ENCODE results near the gene HNF4A.

GRCh38 chr20:44435630-44436335, 80.3 kb downstream of the HNF4A start:
- no peak for TF ChIP-seq CTCF (IDR thresholded peaks at IDR 0.05)
- no peak for TF ChIP-seq POLR2A (IDR thresholded peaks at IDR 0.05)
- no peak for TF ChIP-seq POLR2AphosphoS5 (IDR thresholded peaks at IDR 0.05; ENCODE audit: insufficient read depth in 1 of 2, low read depth in 1 of 2)
